Measurements from ENCODE around the gene METTL24. TPM values are rescaled to one million over a fixed set of nuclear protein-coding genes. Genes with fewer than 3 reads are reported as not detected.

METTL24 gene
- total and polyA plus RNA-seq, 2 of the 8 experiments (the other 6 are each of a cell fraction or from before 2014, with no cell fraction given): 0.30 to 0.39 TPM

DNA sequence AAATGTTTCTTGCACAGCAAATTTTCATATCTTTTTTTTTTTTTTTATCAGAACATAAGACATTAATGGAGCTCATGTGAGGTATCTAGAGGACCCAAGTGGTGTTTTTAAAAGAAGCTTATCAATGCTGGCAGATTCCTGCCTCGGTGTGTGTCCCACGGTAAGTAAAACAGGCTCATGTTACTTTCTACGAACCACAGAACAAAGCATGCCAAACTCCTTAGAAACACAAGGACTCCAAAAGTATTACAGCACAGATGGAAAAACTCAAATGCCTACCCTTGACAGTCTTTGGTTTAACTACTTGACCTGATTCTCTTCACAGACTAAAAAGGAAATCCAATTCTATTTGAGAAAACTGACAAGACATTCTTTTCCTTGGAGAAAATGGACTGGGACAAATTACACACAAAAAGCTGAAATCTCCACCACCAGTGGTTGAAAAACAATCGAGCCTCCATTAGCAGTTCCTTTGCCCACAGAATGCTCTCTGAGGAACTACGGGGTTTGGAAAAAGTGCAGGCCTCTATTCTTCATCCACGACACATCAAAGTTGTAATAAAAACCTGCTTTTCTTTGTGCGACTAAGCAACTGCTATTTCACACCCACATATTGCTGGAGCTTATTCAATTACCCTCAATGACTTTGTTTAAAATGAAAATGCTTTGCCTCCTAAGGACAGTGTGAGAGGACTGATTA is 5.4 kb downstream of the METTL24 start:
- no peak overlapping the region for H2BK5ac ChIP-seq (ENCODE audit: low read depth, low read length)
- no peak overlapping the region for H3K4me2 ChIP-seq (ENCODE audit: insufficient read depth in 1 of 2, low read depth in 2 of 2, low read length in 2 of 2)
- no peak overlapping the region for H2BK12ac ChIP-seq (ENCODE audit: low read depth, low read length)
- TF ChIP-seq EGR1 (IDR thresholded peaks at IDR 0.05; ENCODE audit: borderline replicate concordance, low read depth, low read length): no peak
- TF ChIP-seq ASH2L (IDR thresholded peaks at IDR 0.05; ENCODE audit: low read length): no peak
- no peak for TF ChIP-seq POLR2AphosphoS5 (IDR thresholded peaks at IDR 0.05; ENCODE audit: low read depth, low read length)
- no peak overlapping the region for H2AK5ac ChIP-seq (ENCODE audit: low read depth, low read length)
- H3K4me3 ChIP-seq (ENCODE audit: extremely low read depth in 1 of 4, insufficient read depth in 2 of 4, low read depth in 3 of 4, low read length in 4 of 4): no peak overlapping the region
- H3K4ac ChIP-seq (replicated peaks; ENCODE audit: insufficient read length, low read depth, low read length): no peak overlapping the region
- no peak overlapping the region for H2BK15ac ChIP-seq (ENCODE audit: low read length)
- ChIA-PET POLR2A (ENCODE audit: partially characterized antibody) (interaction anchor here (0.6 to 1.0 kb wide), 2 partner anchors 29 to 351 kb away, joined by 3 read pairs; no protein-coding TSS in a partner anchor), CTCF (ENCODE audit: partially characterized antibody) (interaction anchor here (0.5 to 3.4 kb wide), 6 partner anchors 11 to 72 kb away, joined by 3 to 18 read pairs (median 3); no protein-coding TSS in a partner anchor)
- H3K36me3 ChIP-seq (ENCODE audit: control insufficient read depth in 2 of 4, insufficient read depth in 4 of 4, low read length in 3 of 4): no peaks in the 10 kb centered on the region
- H2AFZ ChIP-seq (ENCODE audit: low read length): no peak overlapping the region
- no peak overlapping the region for H2BK20ac ChIP-seq (ENCODE audit: low read length)
- FAIRE-seq (peak; percentile 32), DNase-seq (ENCODE audit: low read depth in 1 of 2, low spot score in 2 of 2) (no peak)
- no peaks in the 10 kb centered on the region for H3K9me3 ChIP-seq (ENCODE audit: insufficient read depth in 2 of 2, low read depth in 1 of 2, low read length in 1 of 2)
- H3K18ac ChIP-seq (ENCODE audit: extremely low read depth, low read length): no peak overlapping the region
- H3K27ac ChIP-seq (ENCODE audit: low read depth, low read length): no peak overlapping the region
- H2BK120ac ChIP-seq (replicated peaks; ENCODE audit: low read depth, low read length): no peak overlapping the region
- H4K91ac ChIP-seq (replicated peaks; ENCODE audit: insufficient read length, low read length): no peak overlapping the region
- H3K23ac ChIP-seq (ENCODE audit: insufficient read length): no peak overlapping the region
- H4K5ac ChIP-seq (ENCODE audit: insufficient read length, low read depth, low read length): no peak overlapping the region
- H4K8ac ChIP-seq (ENCODE audit: extremely low read depth, insufficient read depth, low read length): no peak overlapping the region
- 68% methylated on average over 7 of the region's 7 CpGs; no CpG with 5 or more reads in 1 of the 2 experiments for WGBS, 2 experiments (ENCODE audit: extremely low coverage in 1 of 2, insufficient coverage in 1 of 2, insufficient read length in 1 of 2, insufficient replicate concordance in 2 of 2, low coverage in 1 of 2, low lambda C conversion rate in 2 of 2, missing lambda C conversion rate in 1 of 2)
- no peak overlapping the region for H3K14ac ChIP-seq (ENCODE audit: insufficient read length)
- H3K56ac ChIP-seq (replicated peaks; ENCODE audit: insufficient read length, low read depth, low read length): no peak overlapping the region
- H3K9ac ChIP-seq (replicated peaks in 1 of 4; ENCODE audit: extremely low read depth in 1 of 4, low read depth in 3 of 4, low read length in 3 of 4): no peak overlapping the region
- no peaks in the 10 kb centered on the region for H4K20me1 ChIP-seq (replicated peaks in 1 of 2; ENCODE audit: control insufficient read depth in 1 of 2, insufficient read depth in 2 of 2, low read length in 2 of 2)
- H3K79me2 ChIP-seq (ENCODE audit: control insufficient read depth in 1 of 2, insufficient read depth in 2 of 2, low read length in 2 of 2): no peaks in the 10 kb centered on the region
- peaks cover 6 to 15% (median 14%) of the 10 kb centered on the region in 4 experiments for H3K27me3 ChIP-seq (replicated peaks in 1 of 4; ENCODE audit: control insufficient read depth in 3 of 4, extremely low read depth in 1 of 4, insufficient read depth in 3 of 4, low read length in 3 of 4)
- peaks cover 4% of the 10 kb centered on the region; the same call in 1 of the 2 replicates for H3K23me2 ChIP-seq (ENCODE audit: low read depth, low read length)
- peaks cover 13 to 26% (median 20%) of the 10 kb centered on the region in 4 experiments for H3K4me1 ChIP-seq (replicated peaks in 1 of 4; ENCODE audit: control insufficient read depth in 3 of 4, insufficient read depth in 4 of 4, low read length in 3 of 4)
- no peaks in the 10 kb centered on the region for H3K79me1 ChIP-seq (ENCODE audit: low read depth, low read length)
